ENCODE measurements around the gene PRKN.
"Not testable (repeated sequence)": the region's sequence is repeated elsewhere in the genome, so short reads cannot be mapped to it uniquely, and the experiment has no call there.

PRKN gene

DNA sequence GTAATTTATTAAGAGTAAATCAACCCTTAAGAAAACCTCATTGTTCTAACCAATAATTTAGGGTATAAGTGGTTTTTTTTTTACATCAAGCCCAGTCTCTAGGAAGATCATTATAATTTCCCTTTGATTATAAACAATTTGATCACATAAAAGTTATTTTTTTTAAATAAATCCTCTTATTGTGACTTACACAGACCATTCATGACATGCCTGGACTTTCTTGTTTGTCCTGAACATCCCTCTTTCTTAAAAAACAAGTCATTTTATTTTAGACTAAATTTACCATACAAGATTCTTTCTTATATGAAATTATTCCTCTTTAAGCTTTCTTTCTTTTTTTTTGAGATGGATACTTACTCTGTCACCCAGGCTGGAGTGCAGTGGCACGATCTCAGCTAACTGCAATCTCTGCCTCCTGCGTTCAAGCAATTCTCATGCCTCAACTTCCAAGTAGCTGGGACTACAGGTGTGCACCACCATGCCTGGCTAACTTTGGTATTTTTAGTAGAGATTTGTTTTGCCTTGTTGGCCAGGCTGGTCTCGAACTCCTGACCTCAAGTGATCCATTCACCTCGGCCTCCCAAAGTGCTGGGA, 1400.1 kb downstream of the PRKN start:
- intact Hi-C loops (cut with DNase I; ENCODE audit: low total_unique reads): no loop called here
- TF ChIP-seq, protein P1, sequence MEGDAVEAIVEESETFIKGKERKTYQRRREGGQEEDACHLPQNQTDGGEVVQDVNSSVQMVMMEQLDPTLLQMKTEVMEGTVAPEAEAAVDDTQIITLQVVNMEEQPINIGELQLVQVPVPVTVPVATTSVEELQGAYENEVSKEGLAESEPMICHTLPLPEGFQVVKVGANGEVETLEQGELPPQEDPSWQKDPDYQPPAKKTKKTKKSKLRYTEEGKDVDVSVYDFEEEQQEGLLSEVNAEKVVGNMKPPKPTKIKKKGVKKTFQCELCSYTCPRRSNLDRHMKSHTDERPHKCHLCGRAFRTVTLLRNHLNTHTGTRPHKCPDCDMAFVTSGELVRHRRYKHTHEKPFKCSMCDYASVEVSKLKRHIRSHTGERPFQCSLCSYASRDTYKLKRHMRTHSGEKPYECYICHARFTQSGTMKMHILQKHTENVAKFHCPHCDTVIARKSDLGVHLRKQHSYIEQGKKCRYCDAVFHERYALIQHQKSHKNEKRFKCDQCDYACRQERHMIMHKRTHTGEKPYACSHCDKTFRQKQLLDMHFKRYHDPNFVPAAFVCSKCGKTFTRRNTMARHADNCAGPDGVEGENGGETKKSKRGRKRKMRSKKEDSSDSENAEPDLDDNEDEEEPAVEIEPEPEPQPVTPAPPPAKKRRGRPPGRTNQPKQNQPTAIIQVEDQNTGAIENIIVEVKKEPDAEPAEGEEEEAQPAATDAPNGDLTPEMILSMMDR (IDR thresholded peaks at IDR 0.05): no peak
- H3K4me1 ChIP-seq: no peaks in the 10 kb centered on the region

DNA sequence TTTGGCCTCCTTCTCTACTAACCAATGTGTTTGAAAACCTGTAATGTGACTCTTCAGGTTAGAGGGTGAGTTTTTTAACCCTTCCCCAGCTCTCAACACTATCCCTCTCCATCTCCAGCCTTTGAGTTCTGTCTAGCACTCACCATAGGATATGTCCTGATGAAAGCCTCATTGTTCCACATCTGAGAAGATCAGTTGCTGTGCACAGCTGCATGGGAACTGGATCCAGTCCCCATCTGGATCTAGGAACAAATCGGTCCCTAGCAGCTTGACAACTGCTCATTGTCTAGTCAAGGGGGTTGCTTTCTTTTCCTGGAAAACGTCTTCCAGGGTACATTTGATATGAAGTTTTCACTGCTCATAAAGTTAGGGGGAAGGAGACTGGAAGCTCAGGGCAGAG, 1408.3 kb downstream of the PRKN start:
- TF ChIP-seq, protein P1 (IDR thresholded peaks at IDR 0.05): no peak
- DNase-seq: no peak
- no peaks in the 10 kb centered on the region for H3K4me1 ChIP-seq
- H3K36me3 ChIP-seq: no peaks in the 10 kb centered on the region
- no peaks in the 10 kb centered on the region for H3K9me3 ChIP-seq
- no peak overlapping the region for H3K27ac ChIP-seq
- H3K4me3 ChIP-seq: no peak overlapping the region
- H3K27me3 ChIP-seq: no peaks in the 10 kb centered on the region
- intact Hi-C loops (cut with DNase I; ENCODE audit: low total_unique reads): no loop called here

More for the DNA sequence above, 1400.1 kb downstream of the PRKN start:
- Histone ChIP-seq H3K4me3 (no peak overlapping the region), H3K36me3 (no peaks in the 10 kb centered on the region), H3K9me3 (no peaks in the 10 kb centered on the region), H3K27ac (no peak overlapping the region), H3K27me3 (no peaks in the 10 kb centered on the region)
- DNase-seq: no peak

DNA sequence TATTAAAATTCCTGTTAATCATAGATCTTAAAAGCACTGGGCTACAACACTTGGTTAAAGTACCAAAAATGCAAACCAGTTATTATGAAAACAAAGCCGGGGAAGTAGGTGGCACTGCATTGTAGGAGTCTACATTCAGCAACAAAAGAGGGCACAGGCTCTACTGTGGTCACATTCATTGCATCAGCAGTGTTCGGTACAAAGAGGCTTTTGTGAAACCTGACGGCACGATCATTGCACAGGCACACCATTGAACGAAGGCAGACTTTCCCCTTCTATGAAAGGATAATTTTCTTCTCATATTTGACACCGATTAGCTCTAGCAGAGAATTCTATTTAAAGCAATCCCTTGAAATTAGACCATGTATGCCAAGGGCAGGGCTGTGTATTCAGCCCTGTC, 1409.1 kb downstream of the PRKN start:
- no peaks in the 10 kb centered on the region for H3K27me3 ChIP-seq
- H3K4me1 ChIP-seq: no peaks in the 10 kb centered on the region
- TF ChIP-seq, protein P1 (IDR thresholded peaks at IDR 0.05): no peak
- intact Hi-C loops (cut with DNase I; ENCODE audit: low total_unique reads): no loop called here
- no peak overlapping the region for H3K27ac ChIP-seq
- H3K9me3 ChIP-seq: no peaks in the 10 kb centered on the region
- no peaks in the 10 kb centered on the region for H3K36me3 ChIP-seq
- no peak overlapping the region for H3K4me3 ChIP-seq
- no peak for DNase-seq

- Histone ChIP-seq H3K36me3 (no peaks in the 10 kb centered on the region), H3K27me3 (no peaks in the 10 kb centered on the region), H3K9me3 (no peaks in the 10 kb centered on the region), H3K4me3 (no peak overlapping the region), H3K4me1 (no peaks in the 10 kb centered on the region), H3K27ac (no peak overlapping the region)
- intact Hi-C loops (cut with DNase I; ENCODE audit: low total_unique reads): no loop called here
- no peak for DNase-seq
- TF ChIP-seq, protein P1 (IDR thresholded peaks at IDR 0.05): no peak
Observed at GRCh38 chr6:161316531-161316930, 1411.0 kb downstream of the PRKN start.

GRCh38 chr6:161315246-161315917, 1412.2 kb downstream of the PRKN start:
- H3K4me3 ChIP-seq; intact Hi-C loops (cut with DNase I; ENCODE audit: low total_unique reads); H3K36me3 ChIP-seq; H3K27me3 ChIP-seq; DNase-seq; H3K27ac ChIP-seq; H3K4me1 ChIP-seq; H3K9me3 ChIP-seq: not testable (repeated sequence)

DNA sequence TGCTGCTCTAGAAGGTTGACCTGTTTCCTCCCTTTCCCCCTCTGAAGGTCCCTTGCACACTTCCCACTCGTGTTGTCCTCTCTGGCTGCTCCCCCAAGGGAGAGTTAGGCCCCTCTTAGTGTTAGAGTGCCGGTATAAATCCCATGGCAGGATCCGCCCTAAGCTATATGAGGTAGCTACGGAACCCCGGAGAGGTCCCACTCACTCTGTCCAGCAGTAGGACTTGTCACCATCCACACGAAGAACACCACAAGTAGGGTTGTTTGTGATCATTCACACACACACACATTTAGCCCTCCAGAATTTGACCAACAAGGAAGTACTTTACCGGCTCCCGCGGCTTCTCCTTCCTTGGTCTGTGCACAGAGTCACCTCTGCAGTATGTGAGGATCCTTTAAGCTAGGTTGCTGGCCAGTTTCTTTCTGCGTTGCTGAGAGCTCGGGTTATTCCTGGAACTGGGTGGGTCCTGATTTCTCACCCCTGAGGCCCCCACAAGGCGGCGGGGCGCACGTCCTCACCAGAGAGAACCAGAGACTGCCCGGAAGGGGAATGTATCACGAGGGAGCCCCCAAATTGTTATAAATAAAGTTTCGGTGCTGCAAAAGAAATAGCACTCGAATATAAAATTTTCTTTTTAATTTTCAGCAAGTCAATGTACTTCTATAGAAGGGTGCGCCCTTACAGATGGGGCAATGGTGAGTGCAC, 1412.9 kb downstream of the PRKN start:
- H3K27me3 ChIP-seq; H3K9me3 ChIP-seq; H3K27ac ChIP-seq; H3K4me1 ChIP-seq; H3K4me3 ChIP-seq; intact Hi-C loops (cut with DNase I; ENCODE audit: low total_unique reads); DNase-seq; H3K36me3 ChIP-seq: not testable (repeated sequence)

All from tibial artery (tissue), 4 donors.